KOPT-K1 (cell line): Measurements from ENCODE around the gene MRTFB.

Experiments used
- H3K27ac ChIP-seq: fragments of 200-600 bp; sonication (generic); 2 replicates; pipeline ENCODE4 v1.5.1; 2016; ENCODE audit warnings: antibody characterized with exemption, mild to moderate bottlenecking, low read depth, low read length; ENCODE audit not compliant: poor library complexity, severe bottlenecking
- H3K36me3 ChIP-seq: fragments of 200-600 bp; sonication (generic); 2 replicates; pipeline ENCODE4 v1.5.1; 2017; ENCODE audit warnings: antibody characterized with exemption, mild to moderate bottlenecking, low read length, moderate library complexity; ENCODE audit not compliant: insufficient read depth
- H3K9me3 ChIP-seq: fragments of 200-600 bp; sonication (generic); 2 replicates; pipeline ENCODE4 v1.5.1; 2017; ENCODE audit warnings: antibody characterized with exemption, low read length, mild to moderate bottlenecking; ENCODE audit not compliant: insufficient read depth, poor library complexity, severe bottlenecking

Gene MRTFB

GRCh38 chr16:14131774-14132695 is 60.9 kb downstream of the MRTFB start:
- H3K36me3 ChIP-seq: no peaks in the 10 kb centered on the region
- H3K9me3 ChIP-seq: no peaks in the 10 kb centered on the region
- no peak overlapping the region for H3K27ac ChIP-seq

- H3K36me3 ChIP-seq: no peaks in the 10 kb centered on the region
- no peak overlapping the region for H3K27ac ChIP-seq
- no peaks in the 10 kb centered on the region for H3K9me3 ChIP-seq
Observed at GRCh38 chr16:14132696-14133048, 61.6 kb downstream of the MRTFB start.

GRCh38 chr16:14133907-14134306 is 62.8 kb downstream of the MRTFB start:
- Histone ChIP-seq H3K36me3 (no peaks in the 10 kb centered on the region), H3K9me3 (peaks cover 6% of the 10 kb centered on the region), H3K27ac (no peak overlapping the region)

- H3K36me3 ChIP-seq: peaks cover 6% of the 10 kb centered on the region; the same call in 1 of the 2 replicates
- peaks cover 11% of the 10 kb centered on the region for H3K9me3 ChIP-seq
- no peak overlapping the region for H3K27ac ChIP-seq
Observed at GRCh38 chr16:14135704-14136103, 64.6 kb downstream of the MRTFB start.

- peaks cover 11% of the 10 kb centered on the region for H3K9me3 ChIP-seq
- no peak overlapping the region for H3K27ac ChIP-seq
- H3K36me3 ChIP-seq: peaks cover 13% of the 10 kb centered on the region
Observed at GRCh38 chr16:14139872-14140271, 68.8 kb downstream of the MRTFB start.

GRCh38 chr16:14140923-14141322 is 69.8 kb downstream of the MRTFB start:
- H3K27ac ChIP-seq: no peak overlapping the region
- H3K9me3 ChIP-seq: peaks cover 11% of the 10 kb centered on the region
- peaks cover 19% of the 10 kb centered on the region for H3K36me3 ChIP-seq

- H3K36me3 ChIP-seq: peaks cover 12% of the 10 kb centered on the region; the same call in 1 of the 2 replicates
- no peaks in the 10 kb centered on the region for H3K9me3 ChIP-seq
- no peak overlapping the region for H3K27ac ChIP-seq
Observed at GRCh38 chr16:14146445-14146844, 75.3 kb downstream of the MRTFB start.

- Histone ChIP-seq H3K36me3 (peaks cover 12% of the 10 kb centered on the region; the same call in 1 of the 2 replicates), H3K9me3 (no peaks in the 10 kb centered on the region), H3K27ac (no peak overlapping the region)
Observed at GRCh38 chr16:14148016-14148415, 76.9 kb downstream of the MRTFB start.

- no peak overlapping the region for H3K27ac ChIP-seq
- peaks cover 12% of the 10 kb centered on the region; the same call in 1 of the 2 replicates for H3K36me3 ChIP-seq
- no peaks in the 10 kb centered on the region for H3K9me3 ChIP-seq
Observed at GRCh38 chr16:14148569-14148968, 77.5 kb downstream of the MRTFB start.

- no peak overlapping the region for H3K27ac ChIP-seq
- H3K9me3 ChIP-seq: no peaks in the 10 kb centered on the region
- 0 out of 2 replicates have a peak, but pooled peaks cover 5% of the 10 kb centered on the region for H3K36me3 ChIP-seq
Observed at GRCh38 chr16:14150796-14151195, 79.7 kb downstream of the MRTFB start.

GRCh38 chr16:14151256-14152030 is 80.3 kb downstream of the MRTFB start:
- Histone ChIP-seq H3K36me3 (no peaks in the 10 kb centered on the region), H3K27ac (no peak overlapping the region)

GRCh38 chr16:14155572-14156190 is 84.6 kb downstream of the MRTFB start:
- H3K36me3 ChIP-seq: no peaks in the 10 kb centered on the region
- H3K27ac ChIP-seq: no peak overlapping the region
- no peaks in the 10 kb centered on the region for H3K9me3 ChIP-seq

More at GRCh38 chr16:14151256-14152030, 80.3 kb downstream of the MRTFB start:
- no peaks in the 10 kb centered on the region for H3K9me3 ChIP-seq

- Histone ChIP-seq H3K9me3 (no peaks in the 10 kb centered on the region), H3K36me3 (no peaks in the 10 kb centered on the region), H3K27ac (no peak overlapping the region)
Observed at GRCh38 chr16:14164916-14165662, 94.0 kb downstream of the MRTFB start.

- no peaks in the 10 kb centered on the region for H3K36me3 ChIP-seq
- H3K27ac ChIP-seq: no peak overlapping the region
- no peaks in the 10 kb centered on the region for H3K9me3 ChIP-seq
Observed at GRCh38 chr16:14168146-14168545, 97.0 kb downstream of the MRTFB start.
